SU-DHL-6 (cell line): ENCODE measurements around the gene AP5S1.

Source experiments
- EZH2phosphoT487 ChIP-seq: fragments of 200-600 bp; sonication (generic), shearing (Covaris generic); conservative IDR thresholded peaks from 2 replicates; pipeline ENCODE4 v1.6.1; 2018; ENCODE audit warnings: mild to moderate bottlenecking, antibody characterized with exemption, low read length, moderate library complexity, mixed read lengths
- TF ChIP-seq, protein P1 (sequence below): fragments of 200-600 bp; sonication (generic); IDR thresholded peaks from one replicate; pipeline ENCODE4 v1.5.1; 2017; ENCODE audit warnings: antibody characterized with exemption, mild to moderate bottlenecking, low read length, moderate library complexity; ENCODE audit not compliant: insufficient read depth, poor library complexity, severe bottlenecking

GRCh38 chr20:3786665-3787323, 33.6 kb upstream of the AP5S1 start, which contains the start of gene CENPB:
- TF ChIP-seq, protein P1, sequence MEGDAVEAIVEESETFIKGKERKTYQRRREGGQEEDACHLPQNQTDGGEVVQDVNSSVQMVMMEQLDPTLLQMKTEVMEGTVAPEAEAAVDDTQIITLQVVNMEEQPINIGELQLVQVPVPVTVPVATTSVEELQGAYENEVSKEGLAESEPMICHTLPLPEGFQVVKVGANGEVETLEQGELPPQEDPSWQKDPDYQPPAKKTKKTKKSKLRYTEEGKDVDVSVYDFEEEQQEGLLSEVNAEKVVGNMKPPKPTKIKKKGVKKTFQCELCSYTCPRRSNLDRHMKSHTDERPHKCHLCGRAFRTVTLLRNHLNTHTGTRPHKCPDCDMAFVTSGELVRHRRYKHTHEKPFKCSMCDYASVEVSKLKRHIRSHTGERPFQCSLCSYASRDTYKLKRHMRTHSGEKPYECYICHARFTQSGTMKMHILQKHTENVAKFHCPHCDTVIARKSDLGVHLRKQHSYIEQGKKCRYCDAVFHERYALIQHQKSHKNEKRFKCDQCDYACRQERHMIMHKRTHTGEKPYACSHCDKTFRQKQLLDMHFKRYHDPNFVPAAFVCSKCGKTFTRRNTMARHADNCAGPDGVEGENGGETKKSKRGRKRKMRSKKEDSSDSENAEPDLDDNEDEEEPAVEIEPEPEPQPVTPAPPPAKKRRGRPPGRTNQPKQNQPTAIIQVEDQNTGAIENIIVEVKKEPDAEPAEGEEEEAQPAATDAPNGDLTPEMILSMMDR, result peak; percentile 38
- no peak for TF ChIP-seq EZH2phosphoT487
